CD4-positive, alpha-beta T cell treated with Interleukin-15 for 1 hour (primary cell): ENCODE data around the gene SERTM2.
"Not testable (repeated sequence)": the region's sequence is repeated elsewhere in the genome, so short reads cannot be mapped to it uniquely, and the experiment has no call there.

ENCODE experiments used
- DNase-seq: peaks from one replicate; pipeline ENCODE4 v3.0.0-alpha.2; 2020

The SERTM2 gene

GRCh38 chrX:111511477-111511876, at the start of gene SERTM2:
TSS of gene SERTM2 (plus strand) at chrX:111511645. CDS start at chrX:111518858, 7,213 bp downstream.
- DNase-seq, result no peak

DNA sequence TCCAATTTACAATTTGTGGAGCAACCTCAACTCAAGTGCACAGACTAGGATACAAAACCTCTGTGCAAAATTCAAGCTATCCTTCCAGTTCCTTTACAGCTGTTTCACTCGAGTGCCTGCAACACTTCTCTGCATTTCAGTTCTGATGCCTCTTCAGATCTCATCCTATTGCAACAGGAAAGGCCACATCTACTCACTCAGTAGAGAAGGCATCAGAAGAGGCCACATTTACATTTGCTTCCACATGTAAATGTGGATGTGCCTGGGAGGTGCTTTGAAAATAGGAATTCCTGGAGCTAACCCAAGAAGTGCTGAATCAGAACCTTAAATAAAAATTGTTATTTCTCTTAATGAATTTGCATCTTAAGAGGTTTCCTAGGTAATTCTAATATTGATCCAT, 45.8 kb upstream of the SERTM2 start:
- no peak for DNase-seq

DNA sequence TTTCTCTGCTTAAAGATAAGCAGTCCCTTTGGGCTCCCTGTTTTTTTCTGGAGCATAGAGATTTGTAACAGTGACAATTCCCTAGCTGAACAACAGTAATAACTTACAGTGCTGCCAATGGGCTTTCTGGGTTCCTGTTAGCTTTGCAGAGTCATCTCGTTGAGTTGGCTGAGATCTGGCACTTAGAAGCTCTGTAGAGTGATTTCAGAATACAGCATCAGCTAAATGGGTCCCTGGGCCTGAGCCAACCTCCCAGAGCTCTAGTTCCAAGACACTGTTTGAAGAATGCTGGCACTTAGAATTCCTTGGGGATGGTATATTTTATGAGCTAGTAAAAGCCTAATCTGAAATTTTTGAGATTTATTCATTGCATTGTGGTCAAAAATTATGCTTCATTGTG, 43.5 kb upstream of the SERTM2 start:
- DNase-seq, result no peak

DNA sequence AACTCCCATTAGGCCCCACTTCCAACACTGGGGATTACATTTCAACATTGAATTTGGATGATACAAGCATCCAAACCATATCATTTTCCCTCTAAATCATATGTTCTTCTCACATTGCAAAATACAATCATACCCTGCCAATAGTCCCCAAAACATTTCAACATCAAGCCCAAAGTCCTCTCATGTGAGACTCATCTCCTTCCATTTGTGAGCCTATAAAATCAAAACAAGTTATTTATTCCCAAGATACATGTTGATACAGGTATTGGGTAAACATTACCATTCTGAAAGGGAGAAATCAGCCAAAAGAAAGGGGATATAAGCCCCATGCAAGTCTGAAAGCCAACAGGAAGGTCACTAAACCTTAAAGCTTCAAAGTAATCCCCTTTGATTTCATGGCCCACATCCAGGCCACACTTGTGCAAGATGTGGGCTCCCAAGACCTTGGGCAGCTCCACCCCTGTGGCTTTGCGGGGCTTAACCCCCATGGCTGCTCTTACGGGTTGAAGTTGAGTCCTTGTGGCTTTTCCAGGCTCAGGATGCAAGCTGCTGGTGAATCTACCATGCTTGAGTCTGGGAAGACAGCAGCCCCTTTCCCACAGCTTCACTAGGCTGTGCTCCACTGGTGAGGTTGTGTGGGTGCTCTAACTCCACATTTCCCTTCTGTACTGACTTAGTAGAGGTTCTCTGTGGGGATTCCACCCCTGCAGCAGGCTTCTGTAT, 40.6 kb upstream of the SERTM2 start:
- DNase-seq, result no peak

DNA sequence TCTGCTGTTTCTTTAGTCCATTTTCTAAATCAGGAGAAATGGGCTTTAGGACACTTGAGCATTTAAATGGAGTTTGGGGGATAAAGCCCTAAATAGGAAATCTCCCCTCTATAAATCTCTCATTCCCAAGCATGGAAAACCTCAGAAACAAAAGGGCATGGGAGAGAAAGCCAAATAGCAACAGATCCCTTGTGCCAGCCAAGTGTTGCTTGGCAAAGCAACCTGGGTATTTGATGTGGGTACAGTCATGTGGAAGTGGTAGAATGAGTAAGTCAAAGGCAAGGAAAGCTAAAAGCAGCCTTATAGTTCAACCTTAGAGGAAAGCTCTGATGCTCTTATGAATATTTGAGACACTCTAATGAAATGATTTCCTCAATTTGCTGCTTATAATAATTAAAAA, 29.5 kb upstream of the SERTM2 start:
- no peak for DNase-seq

DNA sequence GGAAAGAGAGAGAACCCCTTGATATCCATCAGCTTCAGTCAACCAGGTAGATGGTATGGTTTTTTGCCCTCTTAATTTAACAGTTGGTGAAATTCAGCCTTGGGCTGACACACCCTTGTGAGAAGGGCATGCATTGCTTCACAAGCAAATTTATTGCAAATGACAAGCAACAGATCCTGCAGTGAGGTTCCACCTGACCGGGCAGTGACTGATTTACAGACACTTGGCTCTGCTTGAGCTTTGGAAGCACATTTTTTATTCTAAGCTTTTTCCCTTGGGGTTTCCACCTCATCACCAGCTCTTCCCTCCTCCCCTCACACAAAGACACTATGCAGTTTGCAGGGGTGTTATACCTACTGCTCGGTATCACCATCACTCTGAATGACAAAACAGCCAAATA, 28.3 kb upstream of the SERTM2 start:
- no peak for DNase-seq

DNA sequence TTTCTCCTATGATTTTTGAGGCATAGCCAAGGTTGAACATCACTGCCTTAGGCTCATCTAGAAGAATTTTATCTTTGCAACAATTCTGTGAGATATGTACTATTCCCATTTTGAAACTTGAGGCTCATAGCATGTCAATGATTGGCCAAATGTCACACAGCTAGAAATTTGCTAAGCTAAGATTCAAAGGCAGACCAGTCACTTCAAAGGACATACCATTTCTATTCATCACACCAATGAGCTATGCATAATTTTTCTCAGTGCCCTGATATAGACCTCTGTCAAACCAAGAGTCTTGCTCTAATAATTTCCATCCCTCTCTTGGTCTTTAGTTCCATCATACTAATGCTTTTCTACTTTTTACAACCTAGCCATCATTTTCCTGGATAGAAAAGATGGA, 27.6 kb upstream of the SERTM2 start:
- DNase-seq, result no peak

DNA sequence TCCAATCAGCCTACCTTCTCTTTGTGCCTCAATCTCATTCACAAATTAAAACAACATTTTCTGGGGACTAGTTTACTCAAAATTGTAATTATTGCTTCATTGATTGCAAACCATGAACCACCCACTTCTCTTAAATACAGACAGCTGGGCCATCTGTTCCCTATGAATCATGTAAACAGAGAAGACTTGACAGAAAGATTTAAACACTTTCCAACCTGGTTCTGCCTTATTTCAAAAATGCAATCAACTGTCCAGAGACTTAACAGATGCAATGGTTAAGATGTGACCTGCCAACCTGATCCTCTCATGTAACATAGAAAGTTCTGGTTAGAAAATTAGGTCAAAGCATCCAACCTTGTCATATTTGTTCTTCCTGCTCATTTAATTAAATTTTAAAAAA, 20.8 kb upstream of the SERTM2 start:
- no peak for DNase-seq

DNA sequence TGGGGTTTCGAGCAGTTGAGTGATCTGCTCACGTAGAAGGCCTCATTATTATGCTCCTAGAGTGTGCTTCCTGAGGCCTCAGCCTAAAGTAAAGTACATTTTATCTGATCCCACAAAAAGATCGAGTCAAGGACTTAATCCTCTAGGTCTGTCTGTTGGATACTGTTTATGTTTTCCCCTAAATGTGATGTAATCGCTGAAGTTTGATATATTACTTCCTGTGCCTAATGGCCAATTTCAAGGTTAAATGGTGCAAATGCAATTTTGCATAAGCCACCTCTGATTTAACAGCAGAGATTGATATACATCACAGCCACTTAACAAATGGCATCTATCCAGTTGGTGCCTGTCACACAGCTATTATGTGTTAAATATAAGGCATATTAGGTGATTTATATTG, 19.4 kb upstream of the SERTM2 start:
- no peak for DNase-seq

DNA sequence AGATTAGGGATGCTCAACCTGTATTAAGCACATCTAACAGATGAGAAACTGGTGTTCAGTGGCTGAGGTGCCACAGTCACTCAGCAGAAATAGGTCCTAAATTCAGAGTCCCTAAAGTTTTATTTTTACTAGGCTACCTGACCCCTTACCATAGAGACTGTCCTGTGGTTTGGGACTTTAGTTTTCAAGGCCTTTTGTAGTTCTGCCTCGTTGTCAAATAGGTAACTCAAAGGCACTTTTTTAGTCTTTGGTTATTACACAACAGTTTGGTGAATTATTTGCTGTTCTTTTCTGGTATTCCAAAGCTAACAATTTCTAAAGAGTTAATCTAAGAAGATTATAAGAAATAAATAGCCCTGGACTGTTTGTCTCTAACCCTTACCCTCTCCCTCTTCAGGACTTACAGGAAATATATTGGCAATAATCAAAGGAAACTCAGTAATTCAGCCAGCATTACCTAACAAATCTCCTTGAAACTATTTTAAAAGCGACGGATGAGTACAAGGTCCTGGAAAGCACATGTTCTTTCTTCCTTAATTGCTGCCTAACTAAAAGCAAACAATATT, 12.8 kb upstream of the SERTM2 start:
- DNase-seq, result no peak

DNA sequence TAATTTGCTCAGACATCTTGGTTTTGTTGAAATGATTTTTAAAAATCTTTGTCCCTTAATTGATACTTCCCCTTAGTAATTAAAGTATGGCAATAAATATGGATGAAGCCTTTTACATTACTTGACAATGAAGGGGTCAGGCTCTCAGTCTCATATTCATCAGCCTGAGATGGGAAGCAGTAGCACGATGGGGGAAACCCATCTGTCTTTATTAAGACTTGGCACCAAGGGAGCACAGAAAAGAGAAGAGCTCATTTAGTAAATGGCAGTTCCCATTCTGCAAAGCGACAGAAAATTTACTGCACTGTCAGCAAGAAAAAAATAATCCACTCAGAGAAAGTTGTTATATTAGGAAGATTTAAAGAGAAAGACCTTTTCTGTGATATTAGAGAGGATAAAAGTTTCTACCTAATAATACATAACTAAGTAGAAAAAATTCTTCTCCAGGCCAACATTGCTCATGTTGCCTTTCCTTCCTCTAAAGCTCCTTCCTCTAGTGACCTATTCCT, 7.9 kb upstream of the SERTM2 start:
- DNase-seq, result no peak

- DNase-seq, result no peak
These were observed 6.5 kb upstream of the SERTM2 start for GRCh38 chrX:111504941-111505340.

- DNase-seq, result no peak
These were observed 5.7 kb upstream of the SERTM2 start for GRCh38 chrX:111505783-111506182.

DNA sequence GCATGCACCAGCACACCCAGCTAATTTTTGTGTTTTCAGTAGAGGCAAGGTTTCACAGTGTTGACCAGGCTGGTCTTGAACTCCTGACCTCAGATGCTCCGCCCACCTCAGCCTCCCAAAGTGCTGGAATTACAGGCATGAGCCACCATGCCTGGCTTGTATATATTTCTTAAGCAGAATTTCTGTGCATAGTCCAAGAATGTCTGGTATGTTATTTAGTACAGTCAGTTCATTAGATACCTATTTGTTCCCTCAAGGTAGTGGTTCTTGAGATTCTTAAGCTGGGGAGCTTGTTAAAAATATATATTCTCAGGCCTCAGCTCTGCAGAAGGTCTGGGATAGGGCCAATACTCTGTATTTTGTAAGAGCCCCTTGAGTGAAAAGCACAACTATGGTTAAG, 4.6 kb upstream of the SERTM2 start:
- no peak for DNase-seq

DNA sequence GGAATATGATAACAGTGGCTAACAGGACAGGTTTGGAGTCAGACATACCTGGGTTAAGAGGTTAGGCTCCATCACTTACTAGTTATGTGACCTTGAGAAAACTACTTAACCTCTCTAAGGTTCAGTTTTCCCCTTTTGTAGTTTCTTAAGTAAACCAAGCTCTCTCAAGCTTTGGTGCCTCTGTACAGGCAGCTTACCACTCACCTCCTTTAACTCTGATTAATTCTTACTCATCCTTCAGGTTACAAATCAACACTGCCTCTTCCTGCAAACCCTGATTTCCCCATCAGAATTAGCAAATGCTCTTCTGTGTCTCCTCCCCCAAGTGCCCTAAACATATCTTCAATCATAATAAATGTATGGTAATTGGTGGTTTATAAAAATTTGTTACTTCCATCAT, 3.5 kb upstream of the SERTM2 start:
- no peak for DNase-seq

DNA sequence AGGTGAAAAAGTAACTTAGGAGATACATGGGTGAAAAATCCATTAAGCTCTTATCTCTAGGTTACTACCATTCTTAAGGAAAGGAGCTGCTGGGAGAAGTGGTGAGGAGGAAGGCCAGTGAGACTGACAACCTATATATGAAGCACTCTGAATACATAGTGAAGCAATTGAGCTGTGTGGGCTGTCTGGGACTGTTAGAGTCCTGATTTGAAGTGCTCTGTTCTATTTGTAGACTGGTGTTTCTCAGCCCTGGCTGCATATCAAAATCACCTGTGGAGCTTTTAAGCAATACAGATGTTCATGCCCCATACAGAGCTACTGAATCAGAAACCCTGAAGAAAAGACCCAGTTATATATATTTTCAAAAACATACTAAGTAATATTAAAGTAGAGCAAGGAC, 3.9 kb downstream of the SERTM2 start:
- no peak for DNase-seq

DNA sequence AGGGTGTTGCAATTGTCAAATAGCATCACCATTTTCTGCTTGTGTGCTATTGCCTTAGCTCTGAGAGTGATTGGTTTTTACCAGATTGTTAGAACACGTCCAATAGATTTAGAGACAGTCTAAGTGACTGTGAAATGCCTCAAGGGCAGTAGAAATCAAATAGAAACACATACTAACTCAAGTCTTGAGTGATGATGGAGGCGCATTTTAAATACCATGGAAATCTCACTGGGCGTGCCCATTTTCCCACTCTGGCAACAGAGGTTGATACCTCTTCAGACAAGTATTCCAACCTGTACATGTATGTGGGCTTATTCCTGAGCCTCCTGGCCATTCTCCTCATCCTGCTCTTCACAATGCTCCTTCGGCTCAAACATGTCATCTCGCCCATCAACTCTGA, 7.2 kb downstream of the SERTM2 start:
- DNase-seq, result no peak

DNA sequence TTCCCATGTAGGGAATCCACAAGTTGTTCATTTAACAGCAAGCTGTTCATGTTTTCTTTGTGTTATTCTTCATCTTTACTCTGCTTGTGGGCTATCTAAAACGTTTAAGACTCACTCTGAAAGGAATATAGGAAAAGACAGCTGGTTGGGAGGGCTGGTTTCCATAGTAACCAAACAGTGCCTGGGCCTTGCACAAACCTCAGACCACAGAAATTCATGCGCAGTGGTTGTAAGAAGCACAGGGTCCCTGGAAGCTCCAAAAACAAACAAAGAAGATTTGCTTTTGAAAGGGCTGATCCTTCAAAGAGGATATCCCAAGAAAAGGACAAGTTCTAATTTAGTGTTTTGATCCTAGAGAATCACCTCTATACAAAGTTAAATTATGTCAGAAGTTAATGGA, 7.8 kb downstream of the SERTM2 start:
- DNase-seq, result no peak

- DNase-seq, result no peak
These were observed 9.1 kb downstream of the SERTM2 start for GRCh38 chrX:111520506-111520905.

GRCh38 chrX:111521169-111521568, 9.7 kb downstream of the SERTM2 start:
- no peak for DNase-seq

DNA sequence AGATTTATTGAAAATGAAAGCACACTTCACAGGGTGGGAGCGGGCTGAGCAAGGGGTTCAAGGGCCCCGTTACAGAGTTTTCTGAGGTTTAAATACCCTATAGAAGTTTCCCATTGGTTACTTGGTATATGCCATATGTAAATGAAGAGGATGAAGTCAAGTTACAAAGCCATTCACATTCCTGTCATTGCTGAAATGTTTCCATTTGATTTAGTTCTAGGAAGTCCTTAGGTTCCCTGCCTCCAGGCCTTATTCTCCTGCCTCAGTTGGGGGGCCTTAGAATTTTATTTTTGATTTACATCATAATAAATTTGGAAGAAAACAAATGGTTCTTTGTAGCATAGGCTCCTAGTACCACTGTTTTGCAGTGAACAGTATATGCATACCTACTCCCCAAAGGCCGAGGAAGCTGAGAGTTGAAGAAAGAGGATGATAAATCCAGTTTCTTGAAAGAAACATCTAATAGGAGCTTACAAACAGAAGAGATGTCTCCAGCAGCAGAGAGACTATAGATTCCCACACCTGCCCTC, 31.8 kb downstream of the SERTM2 start:
- DNase-seq, result no peak

DNA sequence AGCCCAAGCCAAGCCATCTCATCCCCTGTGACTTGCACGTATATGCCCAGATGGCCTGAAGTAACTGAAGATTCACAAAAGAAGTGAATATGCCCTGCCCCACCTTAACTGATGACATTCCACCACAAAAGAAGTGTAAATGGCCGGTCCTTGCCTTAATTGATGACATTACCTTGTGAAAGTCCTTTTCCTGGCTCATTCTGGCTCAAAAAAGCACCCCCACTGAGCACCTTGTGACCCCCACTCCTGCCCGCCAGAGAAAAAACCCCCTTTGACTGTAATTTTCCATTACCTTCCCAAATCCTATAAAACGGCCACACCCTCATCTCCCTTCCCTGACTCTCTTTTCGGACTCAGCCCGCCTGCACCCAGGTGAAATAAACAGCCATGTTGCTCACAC, 37.8 kb downstream of the SERTM2 start:
- not testable (repeated sequence) for DNase-seq

- no peak for DNase-seq
These were observed 44.0 kb downstream of the SERTM2 start for GRCh38 chrX:111555406-111555958.

DNA sequence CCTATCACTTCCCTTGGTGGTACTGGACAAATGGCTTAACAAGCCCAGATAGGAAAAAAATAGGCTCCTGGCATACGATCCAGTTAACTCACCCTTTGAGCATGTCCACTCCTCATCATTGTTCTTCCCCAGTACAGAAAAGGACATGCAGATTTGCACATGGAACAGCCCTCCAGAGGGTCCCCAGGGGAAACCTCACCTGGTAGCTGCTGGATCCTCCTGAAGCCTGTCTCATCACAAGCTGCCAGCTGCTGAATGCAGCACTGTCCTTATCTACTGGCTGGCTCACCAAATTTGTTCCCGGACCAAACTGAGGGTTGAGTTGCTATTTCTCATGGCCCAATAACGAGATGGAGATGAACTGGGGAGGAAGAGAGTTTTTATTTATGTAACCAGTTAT, 49.4 kb downstream of the SERTM2 start:
- no peak for DNase-seq
